Ramos (cell line): ENCODE measurements around the gene TXNIP.

Experiments used
- in situ Hi-C: fragments of 300-500 bp; cut with MboI; formaldehyde crosslinking; loops from one replicate; pipeline ENCODE4 v1.14.3; 2022; ENCODE audit warnings: low sequenced_read_pairs; ENCODE audit not compliant: unreplicated experiment

TXNIP gene

GRCh38 chr1:145951526-145951925, 44.9 kb downstream of the TXNIP start:
- in situ Hi-C loops, result no loop called here

DNA sequence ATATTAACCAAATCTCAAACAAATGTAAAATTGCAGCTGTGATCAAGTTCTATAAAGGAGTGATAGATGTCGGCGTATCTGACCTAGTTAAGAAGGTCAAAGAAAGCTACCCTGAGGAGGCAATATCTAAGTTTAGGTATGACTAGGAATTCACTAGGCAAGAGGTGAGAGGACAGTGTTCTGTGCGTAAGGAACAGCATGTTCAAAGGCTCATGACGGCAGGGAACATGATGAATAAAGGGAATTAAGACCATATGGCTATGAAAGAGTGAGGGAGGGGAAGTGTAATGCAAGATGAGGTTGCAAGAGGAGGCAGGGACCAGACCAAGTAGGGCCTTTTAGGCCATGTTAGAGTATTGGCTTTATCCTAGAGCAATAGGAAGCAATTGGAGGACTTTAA, 47.2 kb downstream of the TXNIP start:
- in situ Hi-C loops, result no loop called here

DNA sequence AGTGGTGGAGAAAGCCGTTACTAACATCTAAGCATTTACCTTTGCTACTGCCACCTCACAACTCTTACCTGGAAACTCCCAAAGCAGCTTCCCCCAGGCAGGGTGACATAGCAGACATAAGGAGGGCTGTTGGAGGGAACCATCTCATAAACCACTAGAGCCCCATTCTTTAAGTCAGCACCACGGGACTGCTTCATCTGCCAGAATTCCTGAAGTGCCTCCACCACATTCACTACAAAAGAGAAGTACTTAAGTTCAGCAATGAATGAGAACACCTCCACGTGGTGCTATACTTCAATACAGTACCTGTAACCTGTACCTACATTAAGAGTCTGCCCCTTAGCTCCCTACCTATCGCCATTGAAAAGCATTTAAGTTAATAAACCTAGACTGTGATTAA, 48.8 kb downstream of the TXNIP start:
- in situ Hi-C loops, result no loop called here

DNA sequence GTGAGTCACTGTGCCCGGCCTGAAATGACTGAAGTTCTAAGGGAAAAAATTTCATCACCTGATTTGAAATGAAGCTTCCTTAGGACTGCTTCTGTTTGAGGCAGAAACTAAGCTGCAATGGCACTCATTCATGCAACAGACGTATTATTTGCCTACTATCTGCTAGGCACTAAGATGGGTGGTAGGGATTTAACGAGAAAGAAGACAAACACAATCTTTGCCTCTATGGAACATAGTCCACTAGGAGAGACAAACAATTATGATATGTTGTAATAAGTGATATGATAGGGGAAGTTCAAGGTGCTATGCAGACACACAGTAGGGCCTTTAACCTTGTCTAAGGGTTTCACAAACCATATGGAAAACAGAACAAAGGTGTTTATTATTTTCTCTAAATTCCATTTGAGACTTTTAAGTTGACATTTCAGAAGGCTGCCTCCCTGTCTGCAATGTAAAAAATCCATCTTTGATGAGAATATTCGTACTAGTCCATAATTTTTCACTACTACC, 49.8 kb downstream of the TXNIP start:
- in situ Hi-C loops, result no loop called here

GRCh38 chr1:145944532-145944931, 51.8 kb downstream of the TXNIP start:
- in situ Hi-C loops, result no loop called here

- in situ Hi-C loops, result no loop called here
Observed at GRCh38 chr1:145942871-145943270, 53.5 kb downstream of the TXNIP start.
